Measurements from ENCODE around the gene TRIM16. TPM values are rescaled to one million over a fixed set of nuclear protein-coding genes. Genes with fewer than 3 reads are reported as not detected.
"Not testable (repeated sequence)": the region's sequence is repeated elsewhere in the genome, so short reads cannot be mapped to it uniquely, and the experiment has no call there.

The TRIM16 gene
- total RNA-seq, result 10 to 100 TPM; 12.5 to 15.4 (median 13.3) TPM

GRCh38 chr17:15683824-15684478 is at the start of gene TRIM16:
Gene TRIM16 (minus strand): TSS chr17:15684311. CDS start chr17:15651609, 32,702 bp downstream.
- TF ChIP-seq POLR2AphosphoS5 (IDR thresholded peaks at IDR 0.05) (peak in 1 of 3 donors; percentile 28), POLR2A (IDR thresholded peaks at IDR 0.05) (peak; percentile 47)
- intact Hi-C loops (cut with DNase I; ENCODE audit: low total_unique reads); H3K4me1 ChIP-seq; H3K36me3 ChIP-seq; H3K9me3 ChIP-seq; H3K27me3 ChIP-seq: not testable (repeated sequence)
- DNase-seq (ENCODE audit: low spot score in 2 of 2), result peak; percentile 55 to 73
- peak within 1 kb of the TSS; percentile 68 to 75 for H3K27ac ChIP-seq
- H3K4me3 ChIP-seq, result peak within 1 kb of the TSS; percentile 48 to 83 (median 56)

DNA sequence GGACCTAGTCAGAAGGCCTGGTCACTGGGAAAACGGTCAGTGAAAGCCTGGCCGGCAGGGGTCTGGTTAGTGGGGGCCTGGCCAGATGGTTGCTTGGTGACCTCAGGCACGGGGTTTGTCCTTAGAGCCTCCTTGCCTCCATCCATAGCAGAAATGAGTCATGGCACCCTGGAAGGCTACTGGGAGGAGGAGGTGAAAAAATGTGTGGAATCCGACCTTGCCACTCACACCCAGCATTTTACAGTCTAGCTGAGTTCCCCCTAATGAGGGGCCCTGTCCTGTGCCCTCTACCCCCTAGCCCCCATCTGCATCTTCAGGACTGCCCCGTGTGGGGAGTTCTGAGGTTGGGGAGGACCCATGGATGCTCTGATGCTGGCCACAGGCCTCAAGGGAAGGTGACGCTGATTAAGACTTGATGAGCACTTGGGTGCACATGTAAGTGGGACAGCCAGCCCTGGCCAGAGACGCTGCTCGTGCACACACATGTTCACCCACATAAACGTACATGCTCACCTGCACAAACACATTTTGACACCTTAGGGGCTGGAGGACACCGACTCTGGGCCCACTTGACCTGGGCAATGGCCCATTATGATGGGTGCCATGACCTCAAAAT is 49.2 kb upstream of the TRIM16 start:
- H3K27ac ChIP-seq; intact Hi-C loops (cut with DNase I; ENCODE audit: low total_unique reads); H3K9me3 ChIP-seq; H3K27me3 ChIP-seq; H3K4me3 ChIP-seq; H3K36me3 ChIP-seq; DNase-seq (ENCODE audit: low spot score in 2 of 2); H3K4me1 ChIP-seq: not testable (repeated sequence)

GRCh38 chr17:15731900-15732299 is 47.8 kb upstream of the TRIM16 start, which contains the start of gene TBC1D26:
Gene TBC1D26 (plus strand): TSS chr17:15732283. CDS start chr17:15735349, 3,066 bp downstream.
- H3K4me3 ChIP-seq; DNase-seq (ENCODE audit: low spot score in 2 of 2); intact Hi-C loops (cut with DNase I; ENCODE audit: low total_unique reads); H3K36me3 ChIP-seq; H3K9me3 ChIP-seq; H3K4me1 ChIP-seq; H3K27me3 ChIP-seq; H3K27ac ChIP-seq: not testable (repeated sequence)

- H3K9me3 ChIP-seq; intact Hi-C loops (cut with DNase I; ENCODE audit: low total_unique reads); H3K36me3 ChIP-seq; H3K4me1 ChIP-seq; H3K27ac ChIP-seq; H3K4me3 ChIP-seq; DNase-seq (ENCODE audit: low spot score in 2 of 2); H3K27me3 ChIP-seq: not testable (repeated sequence)
Observed at GRCh38 chr17:15730535-15730934, 46.4 kb upstream of the TRIM16 start.

DNA sequence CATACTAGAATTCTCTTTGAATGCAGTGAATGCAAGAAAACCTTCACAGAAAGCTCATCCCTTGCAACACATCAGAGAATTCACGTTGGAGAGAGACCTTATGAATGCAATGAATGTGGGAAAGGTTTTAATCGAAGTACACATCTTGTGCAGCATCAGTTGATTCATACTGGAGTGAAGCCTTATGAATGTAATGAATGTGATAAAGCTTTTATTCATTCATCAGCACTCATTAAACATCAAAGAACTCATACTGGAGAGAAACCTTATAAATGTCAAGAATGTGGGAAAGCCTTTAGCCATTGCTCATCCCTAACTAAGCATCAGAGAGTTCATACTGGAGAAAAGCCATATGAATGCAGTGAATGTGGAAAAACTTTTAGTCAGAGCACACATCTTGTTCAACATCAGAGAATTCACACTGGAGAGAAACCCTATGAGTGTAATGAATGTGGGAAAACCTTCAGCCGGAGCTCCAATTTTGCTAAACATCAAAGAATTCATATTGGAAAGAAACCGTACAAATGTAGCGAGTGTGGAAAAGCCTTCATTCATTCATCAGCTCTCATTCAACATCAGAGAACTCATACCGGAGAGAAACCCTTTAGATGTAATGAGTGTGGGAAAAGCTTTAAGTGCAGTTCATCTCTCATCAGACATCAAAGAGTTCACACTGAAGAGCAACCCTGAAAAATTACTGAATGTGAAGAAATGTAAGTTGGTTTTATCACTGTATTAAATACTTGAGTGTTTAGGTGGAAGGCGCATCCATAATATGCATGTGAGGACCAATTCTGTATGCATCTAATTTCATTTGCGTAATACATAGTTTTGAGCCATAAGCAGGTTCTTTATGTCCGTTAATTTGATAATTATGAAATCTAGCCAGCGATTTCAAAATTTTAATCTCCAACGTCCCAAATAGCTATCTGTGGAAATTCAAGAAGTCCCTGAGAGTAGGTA is 32.8 kb upstream of the TRIM16 start:
- DNase-seq (ENCODE audit: low spot score in 2 of 2); H3K27me3 ChIP-seq; H3K4me1 ChIP-seq; H3K36me3 ChIP-seq; H3K27ac ChIP-seq; intact Hi-C loops (cut with DNase I; ENCODE audit: low total_unique reads); H3K4me3 ChIP-seq: not testable (repeated sequence)
- peaks cover 30 to 32% of the 10 kb centered on the region in 2 donors for H3K9me3 ChIP-seq

DNA sequence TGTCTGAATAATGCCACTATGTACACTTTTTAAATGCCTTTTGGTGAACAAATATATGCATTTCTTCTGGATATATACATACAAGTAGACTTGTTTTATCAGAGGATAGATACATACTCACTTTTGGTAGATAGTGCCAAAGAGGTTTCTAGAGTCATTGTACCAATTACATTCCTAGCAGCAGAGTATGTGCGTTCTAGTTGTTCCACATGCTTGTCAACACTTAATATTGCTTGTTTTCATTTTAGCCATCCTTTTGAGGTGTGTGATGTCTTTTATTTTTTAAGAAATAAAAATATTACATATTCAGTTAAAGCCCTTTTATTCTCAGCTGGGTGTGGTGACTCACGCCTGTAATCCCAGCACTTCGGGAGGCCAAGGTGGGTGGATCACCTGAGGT is 24.8 kb upstream of the TRIM16 start:
- H3K27me3 ChIP-seq; H3K4me1 ChIP-seq; intact Hi-C loops (cut with DNase I; ENCODE audit: low total_unique reads); H3K27ac ChIP-seq; H3K4me3 ChIP-seq; DNase-seq (ENCODE audit: low spot score in 2 of 2): not testable (repeated sequence)
- peaks cover 16 to 17% of the 10 kb centered on the region in 2 donors for H3K9me3 ChIP-seq
- H3K36me3 ChIP-seq, result peaks cover 14% of the 10 kb centered on the region

DNA sequence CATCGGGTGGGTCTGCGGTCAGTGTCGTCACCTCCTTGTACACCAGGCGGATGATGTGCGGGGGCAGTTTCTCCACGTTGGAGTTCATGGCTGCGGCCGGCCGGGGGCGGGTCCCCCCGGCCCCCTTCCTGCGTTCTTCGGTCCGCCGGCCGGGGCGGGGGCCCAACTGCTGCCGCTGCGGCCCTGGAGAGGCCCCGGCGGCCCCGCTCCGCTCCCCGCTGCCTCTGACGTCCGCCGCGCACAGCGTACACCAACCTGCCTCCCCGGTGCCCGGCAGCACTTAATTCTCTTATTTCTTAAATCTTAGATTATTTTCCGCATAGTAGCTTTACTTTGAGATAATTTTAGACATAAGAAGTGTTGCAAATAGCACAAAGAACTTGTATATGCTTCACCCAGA is 20.7 kb upstream of the TRIM16 start:
- intact Hi-C loops (cut with DNase I; ENCODE audit: low total_unique reads); H3K4me3 ChIP-seq: not testable (repeated sequence)

DNA sequence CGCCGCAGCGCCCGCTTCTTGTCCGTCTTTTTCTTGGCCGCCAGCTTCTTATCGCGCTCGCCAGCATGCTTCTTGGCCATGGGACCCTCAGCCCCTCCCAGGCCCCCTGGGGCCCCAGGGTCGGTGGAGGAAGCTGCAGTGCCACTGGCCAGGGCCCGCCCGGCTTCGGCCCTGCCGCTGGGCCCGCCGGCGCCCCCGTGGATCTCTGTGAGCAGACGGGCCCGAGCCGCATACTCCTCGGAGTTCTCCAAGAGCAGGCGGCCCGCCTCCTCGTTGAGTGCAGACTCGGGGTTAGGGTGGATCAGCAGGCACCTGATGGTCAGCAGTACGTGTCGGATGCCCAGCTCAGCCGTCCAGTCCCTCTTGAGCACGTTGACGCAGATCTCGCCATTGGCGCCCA is 20.1 kb upstream of the TRIM16 start:
- DNase-seq (ENCODE audit: low spot score in 2 of 2); H3K4me1 ChIP-seq; intact Hi-C loops (cut with DNase I; ENCODE audit: low total_unique reads); H3K27me3 ChIP-seq; H3K4me3 ChIP-seq; H3K27ac ChIP-seq: not testable (repeated sequence)
- Histone ChIP-seq H3K36me3 (peaks cover 14% of the 10 kb centered on the region), H3K9me3 (peaks cover 11 to 17% of the 10 kb centered on the region in 2 donors)

More for the DNA sequence above, 20.7 kb upstream of the TRIM16 start:
- DNase-seq (ENCODE audit: low spot score in 2 of 2); H3K27ac ChIP-seq; H3K4me1 ChIP-seq; H3K27me3 ChIP-seq: not testable (repeated sequence)
- Histone ChIP-seq H3K9me3 (peaks cover 12 to 17% of the 10 kb centered on the region in 2 donors), H3K36me3 (peaks cover 14% of the 10 kb centered on the region)

DNA sequence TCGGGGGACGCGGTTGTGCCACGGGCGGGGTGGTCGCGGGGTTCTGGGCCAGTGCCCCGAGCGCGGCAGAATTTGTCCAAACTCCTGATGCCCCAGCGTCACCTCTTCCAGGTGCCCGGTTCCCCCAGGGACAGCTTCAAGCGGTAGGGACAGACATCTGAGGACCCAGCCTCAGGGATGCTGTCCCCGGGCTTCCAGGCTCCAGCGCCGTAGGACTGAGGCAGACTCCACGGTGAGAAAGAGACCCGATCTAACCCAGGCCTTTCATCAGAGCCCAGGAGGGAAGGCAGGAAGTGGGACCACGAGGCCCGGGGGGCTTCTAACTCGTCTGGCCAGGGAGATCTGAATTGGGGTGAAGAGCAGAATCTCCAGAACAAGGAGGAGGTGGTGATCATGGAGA is 15.8 kb upstream of the TRIM16 start:
- H3K36me3 ChIP-seq; intact Hi-C loops (cut with DNase I; ENCODE audit: low total_unique reads); DNase-seq (ENCODE audit: low spot score in 2 of 2); H3K4me1 ChIP-seq; H3K9me3 ChIP-seq; H3K27me3 ChIP-seq: not testable (repeated sequence)
- Histone ChIP-seq H3K4me3 (peak overlapping the region; percentile 46 to 74 (median 59)), H3K27ac (peak overlapping the region; percentile 73 to 79)

Measured in breast epithelium (tissue), 4 donors.